Activated CD4-positive, CD25-positive, alpha-beta regulatory T cell treated with anti-CD3 and anti-CD28 coated beads, Interleukin-2, amount 50 U/mL, for 72 hours (primary cell): Measurements from ENCODE around the gene SLC41A3.
"Not testable (repeated sequence)": the region's sequence is repeated elsewhere in the genome, so short reads cannot be mapped to it uniquely, and the experiment has no call there.

ENCODE experiments used
- DNase-seq: peaks from one replicate; pipeline ENCODE4 v3.0.0; 2021

Gene SLC41A3

GRCh38 chr3:126025116-126025729 is 58.7 kb downstream of the SLC41A3 start:
- DNase-seq, result no peak

- DNase-seq, result no peak
Measured at GRCh38 chr3:126024049-126024854, 59.7 kb downstream of the SLC41A3 start.

GRCh38 chr3:126023390-126023789 is 60.5 kb downstream of the SLC41A3 start:
- DNase-seq, result no peak

GRCh38 chr3:126022741-126023359 is 61.1 kb downstream of the SLC41A3 start:
- no peak for DNase-seq

- DNase-seq, result no peak
Measured at GRCh38 chr3:126021702-126022101, 62.2 kb downstream of the SLC41A3 start.

GRCh38 chr3:126021224-126021623 is 62.7 kb downstream of the SLC41A3 start:
- DNase-seq, result no peak

GRCh38 chr3:126019683-126020082 is 64.2 kb downstream of the SLC41A3 start:
- no peak for DNase-seq

- DNase-seq, result no peak
Measured at GRCh38 chr3:126018995-126019394, 64.9 kb downstream of the SLC41A3 start.

GRCh38 chr3:126018545-126018944 is 65.4 kb downstream of the SLC41A3 start:
- no peak for DNase-seq

GRCh38 chr3:126017362-126017761 is 66.6 kb downstream of the SLC41A3 start:
- DNase-seq, result no peak

GRCh38 chr3:126016616-126017015 is 67.3 kb downstream of the SLC41A3 start:
- DNase-seq, result no peak

- no peak for DNase-seq
Measured at GRCh38 chr3:126015075-126015474, 68.8 kb downstream of the SLC41A3 start.

GRCh38 chr3:126014252-126014651 is 69.7 kb downstream of the SLC41A3 start:
- no peak for DNase-seq

GRCh38 chr3:126013751-126014156 is 70.2 kb downstream of the SLC41A3 start:
- no peak for DNase-seq

- no peak for DNase-seq
Measured at GRCh38 chr3:126009181-126009580, 74.7 kb downstream of the SLC41A3 start.

GRCh38 chr3:126008219-126008618 is 75.7 kb downstream of the SLC41A3 start:
- no peak for DNase-seq

- DNase-seq, result no peak
Measured at GRCh38 chr3:126005951-126006350, 78.0 kb downstream of the SLC41A3 start.

GRCh38 chr3:126004692-126005091 is 79.2 kb downstream of the SLC41A3 start:
- DNase-seq, result no peak

GRCh38 chr3:126004217-126004616 is 79.7 kb downstream of the SLC41A3 start:
- no peak for DNase-seq

GRCh38 chr3:126003447-126004190 is 80.3 kb downstream of the SLC41A3 start:
- DNase-seq, result no peak

GRCh38 chr3:126002189-126002588 is 81.7 kb downstream of the SLC41A3 start:
- DNase-seq, result no peak

GRCh38 chr3:125996751-125997150 is 87.2 kb downstream of the SLC41A3 start:
- DNase-seq, result not testable (repeated sequence)

- peak; percentile 67 for DNase-seq
Measured at GRCh38 chr3:125990253-125990970, 93.5 kb downstream of the SLC41A3 start.
